ENCODE results near the gene DUSP16.
A peak's percentile ranks its signal among the peaks of the same experiment; 100 is the strongest.

DUSP16 gene

GRCh38 chr12:12436831-12437345 is 125.8 kb downstream of the DUSP16 start:
- ChIA-PET CTCF (no interaction called here), POLR2A (ENCODE audit: low non-redundant PET) (no interaction called here)
- no peak for TF ChIP-seq CTCF (conservative IDR thresholded peaks at IDR 0.05; ENCODE audit: low read depth)
- H3K27ac ChIP-seq, result no peak overlapping the region
- DNase-seq (ENCODE audit: low spot score), result no peak

GRCh38 chr12:12433203-12433731 is 129.4 kb downstream of the DUSP16 start:
- CTCF ChIA-PET, result interaction anchor here (0.5 kb wide), 1 partner anchor 9 kb away, joined by 8 read pairs; no protein-coding TSS in a partner anchor
- no peak for TF ChIP-seq CTCF (conservative IDR thresholded peaks at IDR 0.05; ENCODE audit: low read depth)
- H3K27ac ChIP-seq, result no peak overlapping the region
- DNase-seq (ENCODE audit: low spot score), result no peak
- POLR2A ChIA-PET (ENCODE audit: low non-redundant PET), result no interaction called here

GRCh38 chr12:12432364-12432763 is 130.3 kb downstream of the DUSP16 start:
- H3K27ac ChIP-seq, result no peak overlapping the region
- ChIA-PET CTCF (interaction anchor here (0.6 kb wide), 1 partner anchor 223 kb away, joined by 4 read pairs; no protein-coding TSS in a partner anchor), POLR2A (ENCODE audit: low non-redundant PET) (no interaction called here)
- TF ChIP-seq CTCF (conservative IDR thresholded peaks at IDR 0.05; ENCODE audit: low read depth), result no peak
- DNase-seq (ENCODE audit: low spot score), result no peak

GRCh38 chr12:12428961-12429657 is 133.6 kb downstream of the DUSP16 start:
- DNase-seq (ENCODE audit: low spot score), result peak; percentile 73
- no peak for TF ChIP-seq CTCF (conservative IDR thresholded peaks at IDR 0.05; ENCODE audit: low read depth)
- peak overlapping the region; percentile 58 for H3K27ac ChIP-seq
- CTCF ChIA-PET, result no interaction called here
- POLR2A ChIA-PET (ENCODE audit: low non-redundant PET), result interaction anchor here (0.6 kb wide), 1 partner anchor 23 kb away, joined by 3 read pairs; no protein-coding TSS in a partner anchor

GRCh38 chr12:12428047-12428446 is 134.6 kb downstream of the DUSP16 start:
- no peak overlapping the region for H3K27ac ChIP-seq
- POLR2A ChIA-PET (ENCODE audit: low non-redundant PET), result no interaction called here
- CTCF ChIA-PET, result no interaction called here
- DNase-seq (ENCODE audit: low spot score), result no peak
- TF ChIP-seq CTCF (conservative IDR thresholded peaks at IDR 0.05; ENCODE audit: low read depth), result no peak

GRCh38 chr12:12427568-12427967 is 135.1 kb downstream of the DUSP16 start:
- no peak overlapping the region for H3K27ac ChIP-seq
- no peak for DNase-seq (ENCODE audit: low spot score)
- no peak for TF ChIP-seq CTCF (conservative IDR thresholded peaks at IDR 0.05; ENCODE audit: low read depth)
- ChIA-PET POLR2A (ENCODE audit: low non-redundant PET) (no interaction called here), CTCF (interaction anchor here (0.7 kb wide), 1 partner anchor 14 kb away, joined by 8 read pairs; no protein-coding TSS in a partner anchor)
